ENCODE results near the gene MYO5B.

MYO5B gene

GRCh38 chr18:50161597-50162205 is 33.2 kb downstream of the MYO5B start:
- TF ChIP-seq CTCF (IDR thresholded peaks at IDR 0.05; ENCODE audit: low read depth, low read length): no peak

GRCh38 chr18:50159654-50160046 is 35.3 kb downstream of the MYO5B start:
- no peak for TF ChIP-seq CTCF (IDR thresholded peaks at IDR 0.05; ENCODE audit: low read depth, low read length)

More at GRCh38 chr18:50161597-50162205, 33.2 kb downstream of the MYO5B start:
- no peak overlapping the region for H3K4me3 ChIP-seq (ENCODE audit: low read depth, low read length)

GRCh38 chr18:50158866-50159653 is 35.9 kb downstream of the MYO5B start:
- TF ChIP-seq CTCF (IDR thresholded peaks at IDR 0.05; ENCODE audit: low read depth, low read length): no peak
- no peak overlapping the region for H3K4me3 ChIP-seq (ENCODE audit: low read depth, low read length)

More at GRCh38 chr18:50159654-50160046, 35.3 kb downstream of the MYO5B start:
- H3K4me3 ChIP-seq (ENCODE audit: low read depth, low read length): no peak overlapping the region

GRCh38 chr18:50155406-50155805 is 39.5 kb downstream of the MYO5B start:
- no peak overlapping the region for H3K4me3 ChIP-seq (ENCODE audit: low read depth, low read length)
- TF ChIP-seq CTCF (IDR thresholded peaks at IDR 0.05; ENCODE audit: low read depth, low read length): no peak

- H3K4me3 ChIP-seq (ENCODE audit: low read depth, low read length): no peak overlapping the region
- no peak for TF ChIP-seq CTCF (IDR thresholded peaks at IDR 0.05; ENCODE audit: low read depth, low read length)
These were observed 40.5 kb downstream of the MYO5B start for GRCh38 chr18:50154420-50154819.

- no peak for TF ChIP-seq CTCF (IDR thresholded peaks at IDR 0.05; ENCODE audit: low read depth, low read length)
These were observed 42.0 kb downstream of the MYO5B start for GRCh38 chr18:50152900-50153299.

GRCh38 chr18:50151926-50152325 is 43.0 kb downstream of the MYO5B start:
- no peak for TF ChIP-seq CTCF (IDR thresholded peaks at IDR 0.05; ENCODE audit: low read depth, low read length)
- H3K4me3 ChIP-seq (ENCODE audit: low read depth, low read length): no peak overlapping the region

More at GRCh38 chr18:50152900-50153299, 42.0 kb downstream of the MYO5B start:
- no peak overlapping the region for H3K4me3 ChIP-seq (ENCODE audit: low read depth, low read length)
